ENCODE data around the gene ZNF768. TPM values are rescaled to one million over a fixed set of nuclear protein-coding genes. Genes with fewer than 3 reads are reported as not detected.
"Not testable (repeated sequence)": the region's sequence is repeated elsewhere in the genome, so short reads cannot be mapped to it uniquely, and the experiment has no call there.

Gene ZNF768
- total and polyA plus RNA-seq, 2 of the 13 experiments (the other 11 are each of a cell fraction or from before 2014, with no cell fraction given), result 26.7 to 34.4 TPM

- TF ChIP-seq ISL2 (CRISPR knock-in tag; IDR thresholded peaks at IDR 0.05), result peak; percentile 53; the same call in 1 of the 2 replicates
- TF ChIP-seq, protein P1, sequence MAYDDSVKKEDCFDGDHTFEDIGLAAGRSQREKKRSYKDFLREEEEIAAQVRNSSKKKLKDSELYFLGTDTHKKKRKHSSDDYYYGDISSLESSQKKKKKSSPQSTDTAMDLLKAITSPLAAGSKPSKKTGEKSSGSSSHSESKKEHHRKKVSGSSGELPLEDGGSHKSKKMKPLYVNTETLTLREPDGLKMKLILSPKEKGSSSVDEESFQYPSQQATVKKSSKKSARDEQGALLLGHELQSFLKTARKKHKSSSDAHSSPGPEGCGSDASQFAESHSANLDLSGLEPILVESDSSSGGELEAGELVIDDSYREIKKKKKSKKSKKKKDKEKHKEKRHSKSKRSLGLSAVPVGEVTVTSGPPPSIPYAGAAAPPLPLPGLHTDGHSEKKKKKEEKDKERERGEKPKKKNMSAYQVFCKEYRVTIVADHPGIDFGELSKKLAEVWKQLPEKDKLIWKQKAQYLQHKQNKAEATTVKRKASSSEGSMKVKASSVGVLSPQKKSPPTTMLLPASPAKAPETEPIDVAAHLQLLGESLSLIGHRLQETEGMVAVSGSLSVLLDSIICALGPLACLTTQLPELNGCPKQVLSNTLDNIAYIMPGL (CRISPR knock-in tag; IDR thresholded peaks at IDR 0.05; ENCODE audit: borderline replicate concordance in 1 of 2, low read depth in 1 of 2), result peak in 1 of 2 experiments; percentile 66; a peak in 2 of 4 replicates
- TF ChIP-seq ZNF564 (CRISPR knock-in tag; IDR thresholded peaks at IDR 0.05), result peak; percentile 78
- TF ChIP-seq, protein P2, sequence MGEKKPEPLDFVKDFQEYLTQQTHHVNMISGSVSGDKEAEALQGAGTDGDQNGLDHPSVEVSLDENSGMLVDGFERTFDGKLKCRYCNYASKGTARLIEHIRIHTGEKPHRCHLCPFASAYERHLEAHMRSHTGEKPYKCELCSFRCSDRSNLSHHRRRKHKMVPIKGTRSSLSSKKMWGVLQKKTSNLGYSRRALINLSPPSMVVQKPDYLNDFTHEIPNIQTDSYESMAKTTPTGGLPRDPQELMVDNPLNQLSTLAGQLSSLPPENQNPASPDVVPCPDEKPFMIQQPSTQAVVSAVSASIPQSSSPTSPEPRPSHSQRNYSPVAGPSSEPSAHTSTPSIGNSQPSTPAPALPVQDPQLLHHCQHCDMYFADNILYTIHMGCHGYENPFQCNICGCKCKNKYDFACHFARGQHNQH (CRISPR knock-in tag; IDR thresholded peaks at IDR 0.05), result peak; percentile 54; the same call in 1 of the 2 replicates
- TF ChIP-seq, protein P3, sequence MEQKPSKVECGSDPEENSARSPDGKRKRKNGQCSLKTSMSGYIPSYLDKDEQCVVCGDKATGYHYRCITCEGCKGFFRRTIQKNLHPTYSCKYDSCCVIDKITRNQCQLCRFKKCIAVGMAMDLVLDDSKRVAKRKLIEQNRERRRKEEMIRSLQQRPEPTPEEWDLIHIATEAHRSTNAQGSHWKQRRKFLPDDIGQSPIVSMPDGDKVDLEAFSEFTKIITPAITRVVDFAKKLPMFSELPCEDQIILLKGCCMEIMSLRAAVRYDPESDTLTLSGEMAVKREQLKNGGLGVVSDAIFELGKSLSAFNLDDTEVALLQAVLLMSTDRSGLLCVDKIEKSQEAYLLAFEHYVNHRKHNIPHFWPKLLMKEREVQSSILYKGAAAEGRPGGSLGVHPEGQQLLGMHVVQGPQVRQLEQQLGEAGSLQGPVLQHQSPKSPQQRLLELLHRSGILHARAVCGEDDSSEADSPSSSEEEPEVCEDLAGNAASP (CRISPR knock-in tag; IDR thresholded peaks at IDR 0.05; ENCODE audit: borderline replicate concordance), result peak; percentile 21; the same call in 1 of the 2 replicates
- TF ChIP-seq FOXA3 (CRISPR knock-in tag; IDR thresholded peaks at IDR 0.05), result peak; percentile 77
- TF ChIP-seq NFYB (CRISPR knock-in tag; IDR thresholded peaks at IDR 0.05), result peak; percentile 11; the same call in 1 of the 2 replicates
- TF ChIP-seq ZBTB7A (CRISPR knock-in tag; IDR thresholded peaks at IDR 0.05), result peak; percentile 81; the same call in 1 of the 2 replicates
- TF ChIP-seq ELF4 (CRISPR knock-in tag; IDR thresholded peaks at IDR 0.05; ENCODE audit: borderline replicate concordance), result peak; percentile 72; the same call in 1 of the 2 replicates
- TF ChIP-seq ZNF83 (CRISPR knock-in tag; IDR thresholded peaks at IDR 0.05; ENCODE audit: borderline replicate concordance), result 0 out of 2 replicates have a peak, but pooled peaks have one; percentile 56
- TF ChIP-seq, protein P4, sequence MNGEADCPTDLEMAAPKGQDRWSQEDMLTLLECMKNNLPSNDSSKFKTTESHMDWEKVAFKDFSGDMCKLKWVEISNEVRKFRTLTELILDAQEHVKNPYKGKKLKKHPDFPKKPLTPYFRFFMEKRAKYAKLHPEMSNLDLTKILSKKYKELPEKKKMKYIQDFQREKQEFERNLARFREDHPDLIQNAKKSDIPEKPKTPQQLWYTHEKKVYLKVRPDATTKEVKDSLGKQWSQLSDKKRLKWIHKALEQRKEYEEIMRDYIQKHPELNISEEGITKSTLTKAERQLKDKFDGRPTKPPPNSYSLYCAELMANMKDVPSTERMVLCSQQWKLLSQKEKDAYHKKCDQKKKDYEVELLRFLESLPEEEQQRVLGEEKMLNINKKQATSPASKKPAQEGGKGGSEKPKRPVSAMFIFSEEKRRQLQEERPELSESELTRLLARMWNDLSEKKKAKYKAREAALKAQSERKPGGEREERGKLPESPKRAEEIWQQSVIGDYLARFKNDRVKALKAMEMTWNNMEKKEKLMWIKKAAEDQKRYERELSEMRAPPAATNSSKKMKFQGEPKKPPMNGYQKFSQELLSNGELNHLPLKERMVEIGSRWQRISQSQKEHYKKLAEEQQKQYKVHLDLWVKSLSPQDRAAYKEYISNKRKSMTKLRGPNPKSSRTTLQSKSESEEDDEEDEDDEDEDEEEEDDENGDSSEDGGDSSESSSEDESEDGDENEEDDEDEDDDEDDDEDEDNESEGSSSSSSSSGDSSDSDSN (CRISPR knock-in tag; IDR thresholded peaks at IDR 0.05), result 0 out of 2 replicates have a peak, but pooled peaks have one; percentile 20
- TF ChIP-seq SIX1 (CRISPR knock-in tag; IDR thresholded peaks at IDR 0.05; ENCODE audit: borderline replicate concordance), result peak; percentile 62; the same call in 1 of the 2 replicates
- peak; percentile 86 for TF ChIP-seq TBX2 (CRISPR knock-in tag; IDR thresholded peaks at IDR 0.05; ENCODE audit: borderline replicate concordance)
- peak; percentile 80 for TF ChIP-seq CAMTA2 (CRISPR knock-in tag; IDR thresholded peaks at IDR 0.05; ENCODE audit: borderline replicate concordance)
- TF ChIP-seq, protein P5, sequence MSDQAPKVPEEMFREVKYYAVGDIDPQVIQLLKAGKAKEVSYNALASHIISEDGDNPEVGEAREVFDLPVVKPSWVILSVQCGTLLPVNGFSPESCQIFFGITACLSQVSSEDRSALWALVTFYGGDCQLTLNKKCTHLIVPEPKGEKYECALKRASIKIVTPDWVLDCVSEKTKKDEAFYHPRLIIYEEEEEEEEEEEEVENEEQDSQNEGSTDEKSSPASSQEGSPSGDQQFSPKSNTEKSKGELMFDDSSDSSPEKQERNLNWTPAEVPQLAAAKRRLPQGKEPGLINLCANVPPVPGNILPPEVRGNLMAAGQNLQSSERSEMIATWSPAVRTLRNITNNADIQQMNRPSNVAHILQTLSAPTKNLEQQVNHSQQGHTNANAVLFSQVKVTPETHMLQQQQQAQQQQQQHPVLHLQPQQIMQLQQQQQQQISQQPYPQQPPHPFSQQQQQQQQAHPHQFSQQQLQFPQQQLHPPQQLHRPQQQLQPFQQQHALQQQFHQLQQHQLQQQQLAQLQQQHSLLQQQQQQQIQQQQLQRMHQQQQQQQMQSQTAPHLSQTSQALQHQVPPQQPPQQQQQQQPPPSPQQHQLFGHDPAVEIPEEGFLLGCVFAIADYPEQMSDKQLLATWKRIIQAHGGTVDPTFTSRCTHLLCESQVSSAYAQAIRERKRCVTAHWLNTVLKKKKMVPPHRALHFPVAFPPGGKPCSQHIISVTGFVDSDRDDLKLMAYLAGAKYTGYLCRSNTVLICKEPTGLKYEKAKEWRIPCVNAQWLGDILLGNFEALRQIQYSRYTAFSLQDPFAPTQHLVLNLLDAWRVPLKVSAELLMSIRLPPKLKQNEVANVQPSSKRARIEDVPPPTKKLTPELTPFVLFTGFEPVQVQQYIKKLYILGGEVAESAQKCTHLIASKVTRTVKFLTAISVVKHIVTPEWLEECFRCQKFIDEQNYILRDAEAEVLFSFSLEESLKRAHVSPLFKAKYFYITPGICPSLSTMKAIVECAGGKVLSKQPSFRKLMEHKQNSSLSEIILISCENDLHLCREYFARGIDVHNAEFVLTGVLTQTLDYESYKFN (CRISPR knock-in tag; conservative IDR thresholded peaks at IDR 0.05), result peak; percentile 96
- peak in 1 of 2 experiments; percentile 46; a peak in 2 of 4 replicates for TF ChIP-seq EP300 (IDR thresholded peaks at IDR 0.05; ENCODE audit: low read depth in 2 of 2, low read length in 2 of 2)
- TF ChIP-seq EP300 (CRISPR knock-in tag; IDR thresholded peaks at IDR 0.05; ENCODE audit: borderline replicate concordance), result not testable (repeated sequence)
Observed at GRCh38 chr16:30540916-30541464, 14.6 kb upstream of the ZNF768 start (continued).

Data from HepG2 (cell line).